Measurements from ENCODE around the gene KPNA6. TPM values are rescaled to one million over a fixed set of nuclear protein-coding genes. Genes with fewer than 3 reads are reported as not detected.

The KPNA6 gene
- total and polyA plus RNA-seq, 2 of the 13 experiments (the other 11 are each of a cell fraction or from before 2014, with no cell fraction given), result 22.0 to 47.5 TPM

DNA sequence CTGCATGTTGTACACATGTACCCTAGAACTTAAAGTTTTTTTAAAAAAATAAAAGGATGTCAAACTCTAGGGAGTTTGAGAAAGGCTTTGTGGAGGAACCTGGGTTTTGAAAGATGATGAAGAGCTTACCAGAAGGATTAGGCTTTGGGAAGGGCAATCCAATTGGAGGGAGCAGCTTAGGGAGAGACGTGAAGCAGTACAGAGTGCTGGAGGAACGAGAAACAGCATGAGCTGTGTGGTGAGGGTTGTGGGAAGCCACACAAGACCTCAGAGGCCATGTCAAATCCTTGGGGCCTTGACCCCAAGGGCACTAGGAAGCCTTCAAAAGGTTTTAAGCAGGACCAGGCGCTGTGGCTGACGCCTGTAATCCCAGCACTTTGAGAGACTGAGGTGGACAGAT, 8.4 kb upstream of the KPNA6 start (continued):
- TF ChIP-seq, protein P1, sequence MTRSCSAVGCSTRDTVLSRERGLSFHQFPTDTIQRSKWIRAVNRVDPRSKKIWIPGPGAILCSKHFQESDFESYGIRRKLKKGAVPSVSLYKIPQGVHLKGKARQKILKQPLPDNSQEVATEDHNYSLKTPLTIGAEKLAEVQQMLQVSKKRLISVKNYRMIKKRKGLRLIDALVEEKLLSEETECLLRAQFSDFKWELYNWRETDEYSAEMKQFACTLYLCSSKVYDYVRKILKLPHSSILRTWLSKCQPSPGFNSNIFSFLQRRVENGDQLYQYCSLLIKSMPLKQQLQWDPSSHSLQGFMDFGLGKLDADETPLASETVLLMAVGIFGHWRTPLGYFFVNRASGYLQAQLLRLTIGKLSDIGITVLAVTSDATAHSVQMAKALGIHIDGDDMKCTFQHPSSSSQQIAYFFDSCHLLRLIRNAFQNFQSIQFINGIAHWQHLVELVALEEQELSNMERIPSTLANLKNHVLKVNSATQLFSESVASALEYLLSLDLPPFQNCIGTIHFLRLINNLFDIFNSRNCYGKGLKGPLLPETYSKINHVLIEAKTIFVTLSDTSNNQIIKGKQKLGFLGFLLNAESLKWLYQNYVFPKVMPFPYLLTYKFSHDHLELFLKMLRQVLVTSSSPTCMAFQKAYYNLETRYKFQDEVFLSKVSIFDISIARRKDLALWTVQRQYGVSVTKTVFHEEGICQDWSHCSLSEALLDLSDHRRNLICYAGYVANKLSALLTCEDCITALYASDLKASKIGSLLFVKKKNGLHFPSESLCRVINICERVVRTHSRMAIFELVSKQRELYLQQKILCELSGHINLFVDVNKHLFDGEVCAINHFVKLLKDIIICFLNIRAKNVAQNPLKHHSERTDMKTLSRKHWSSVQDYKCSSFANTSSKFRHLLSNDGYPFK (CRISPR knock-in tag; IDR thresholded peaks at IDR 0.05; ENCODE audit: borderline replicate concordance), result no peak

GRCh38 chr1:32100359-32100758, 7.5 kb upstream of the KPNA6 start:
- ChIA-PET POLR2A (no interaction called here), CTCF (ENCODE audit: low intra/inter-chr PET ratio, low total read pairs) (no interaction called here)
- TF ChIP-seq TBP (CRISPR knock-in tag; IDR thresholded peaks at IDR 0.05) (no peak), KAT8 (CRISPR knock-in tag; IDR thresholded peaks at IDR 0.05) (no peak), KLF9 (CRISPR knock-in tag; IDR thresholded peaks at IDR 0.05; ENCODE audit: low read depth) (no peak), ZNF441 (CRISPR knock-in tag; IDR thresholded peaks at IDR 0.05; ENCODE audit: borderline replicate concordance) (no peak), GLI4 (CRISPR knock-in tag; IDR thresholded peaks at IDR 0.05; ENCODE audit: borderline replicate concordance) (no peak), JUN (CRISPR knock-in tag; IDR thresholded peaks at IDR 0.05) (no peak), HOXA9 (CRISPR knock-in tag; IDR thresholded peaks at IDR 0.05; ENCODE audit: borderline replicate concordance) (no peak), TBL1XR1 (IDR thresholded peaks at IDR 0.05; ENCODE audit: borderline replicate concordance, low read length, partially characterized antibody) (no peak), EEA1 (CRISPR knock-in tag; IDR thresholded peaks at IDR 0.05; ENCODE audit: borderline replicate concordance) (no peak), SIX4 (CRISPR knock-in tag; IDR thresholded peaks at IDR 0.05) (no peak), ZNF383 (CRISPR knock-in tag; IDR thresholded peaks at IDR 0.05; ENCODE audit: borderline replicate concordance) (no peak), ZBTB3 (CRISPR knock-in tag; IDR thresholded peaks at IDR 0.05; ENCODE audit: borderline replicate concordance, low read depth) (no peak), ZNF354B (CRISPR knock-in tag; IDR thresholded peaks at IDR 0.05) (no peak), MXI1 (IDR thresholded peaks at IDR 0.05; ENCODE audit: borderline replicate concordance, low read depth, low read length) (no peak)
- TF ChIP-seq, protein P2, sequence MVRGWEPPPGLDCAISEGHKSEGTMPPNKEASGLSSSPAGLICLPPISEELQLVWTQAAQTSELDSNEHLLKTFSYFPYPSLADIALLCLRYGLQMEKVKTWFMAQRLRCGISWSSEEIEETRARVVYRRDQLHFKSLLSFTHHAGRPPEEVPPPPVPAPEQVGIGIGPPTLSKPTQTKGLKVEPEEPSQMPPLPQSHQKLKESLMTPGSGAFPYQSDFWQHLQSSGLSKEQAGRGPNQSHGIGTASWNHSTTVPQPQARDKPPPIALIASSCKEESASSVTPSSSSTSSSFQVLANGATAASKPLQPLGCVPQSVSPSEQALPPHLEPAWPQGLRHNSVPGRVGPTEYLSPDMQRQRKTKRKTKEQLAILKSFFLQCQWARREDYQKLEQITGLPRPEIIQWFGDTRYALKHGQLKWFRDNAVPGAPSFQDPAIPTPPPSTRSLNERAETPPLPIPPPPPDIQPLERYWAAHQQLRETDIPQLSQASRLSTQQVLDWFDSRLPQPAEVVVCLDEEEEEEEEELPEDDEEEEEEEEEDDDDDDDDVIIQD (CRISPR knock-in tag; IDR thresholded peaks at IDR 0.05; ENCODE audit: low read depth), result no peak
- FAIRE-seq, result no peak
- in situ Hi-C loops (cut with HindIII; ENCODE audit: extremely low pct_ligation_motif_present, low pct_unique_long_range_greater_than_20kb), result no loop called here
- no peak overlapping the region for H2AFZ ChIP-seq (ENCODE audit: low read length)
- H3K4me2 ChIP-seq (ENCODE audit: low read depth, low read length), result no peak overlapping the region
- no peaks in the 10 kb centered on the region for H3K79me2 ChIP-seq (ENCODE audit: insufficient read depth, low read length)
- no peaks in the 10 kb centered on the region for H3K27me3 ChIP-seq (ENCODE audit: control insufficient read depth in 1 of 2, insufficient read depth in 2 of 2, low read length in 2 of 2)
- H3K27ac ChIP-seq (ENCODE audit: extremely low read length, insufficient read depth, low read length), result no peak overlapping the region
- no peak for DNase-seq (ENCODE audit: low spot score)
- intact Hi-C loops (cut with micrococcal nuclease; ENCODE audit: unreplicated experiment), result no loop called here
- WGBS (ENCODE audit: low lambda C conversion rate), result 95% methylated on average over 10 of the region's 10 CpGs
- BruUV-seq (replicated peaks), result no TSS peak
- ATAC-seq, result no peak
- no peak overlapping the region for H3K9ac ChIP-seq (ENCODE audit: insufficient read depth, low read depth, low read length)
- no peaks in the 10 kb centered on the region for H4K20me1 ChIP-seq (ENCODE audit: insufficient read depth, low read length)
- peaks cover 11 to 23% of the 10 kb centered on the region in 2 experiments; a peak in 4 of 5 replicates for H3K36me3 ChIP-seq (replicated peaks in 1 of 2; ENCODE audit: control insufficient read depth in 1 of 2, insufficient read depth in 2 of 2, low read length in 2 of 2)
- no peaks in the 10 kb centered on the region for H3K9me3 ChIP-seq (ENCODE audit: low read length)
- peaks cover 13% of the 10 kb centered on the region for H3K4me1 ChIP-seq (ENCODE audit: insufficient read depth, low read length)
- H3K4me3 ChIP-seq (replicated peaks in 1 of 3; ENCODE audit: insufficient read depth in 1 of 3, low read depth in 2 of 3, low read length in 3 of 3), result no peak overlapping the region
